NCI-H774 (cell line): ENCODE results near the gene ERVMER34-1.

Experiments
- DNase-seq: peaks from one replicate; lab custom pipeline; 2025; lab: John Stamatoyannopoulos, UW

Gene ERVMER34-1

DNA sequence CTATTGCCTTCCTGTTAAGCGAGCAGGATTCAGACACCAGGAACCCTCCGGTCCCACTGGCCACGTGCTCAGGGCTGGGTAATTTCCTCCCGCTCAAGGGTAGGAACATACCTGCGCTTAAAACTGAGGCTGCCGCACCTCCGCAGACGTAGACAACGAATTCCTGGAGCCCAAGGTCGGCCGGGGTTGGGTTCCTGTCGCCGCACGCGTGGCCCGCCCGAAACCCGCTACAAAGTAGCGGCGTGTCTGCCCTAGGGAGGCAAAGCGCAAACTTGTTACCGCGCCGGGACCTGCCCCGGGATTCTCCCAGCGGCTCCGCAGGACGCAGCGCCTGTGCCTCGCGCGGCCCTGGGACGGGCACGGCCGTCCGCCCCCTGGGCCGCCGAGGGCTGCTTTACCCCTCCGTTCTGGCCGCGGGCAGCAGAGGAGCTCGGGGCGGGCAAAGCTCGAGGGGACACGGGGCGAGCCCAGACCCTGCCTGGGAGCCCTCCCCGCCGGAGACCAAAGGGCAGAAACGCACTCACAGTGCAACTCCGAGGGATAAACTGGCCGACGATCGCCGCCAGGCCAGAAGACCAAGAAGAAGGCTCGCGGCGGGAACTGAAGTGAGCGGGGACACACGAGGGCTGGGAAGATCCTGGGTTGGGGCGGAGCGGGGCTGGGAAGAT, at the start of gene ERVMER34-1:
Gene ERVMER34-1 (minus strand): TSS at position 607 of the 668 bp plus-strand sequence. CDS start 5,905 bp downstream, outside the sequence.
- DNase-seq: peak; percentile 65

GRCh38 chr4:52799813-52800212, 48.6 kb upstream of the ERVMER34-1 start:
- DNase-seq: no peak

DNA sequence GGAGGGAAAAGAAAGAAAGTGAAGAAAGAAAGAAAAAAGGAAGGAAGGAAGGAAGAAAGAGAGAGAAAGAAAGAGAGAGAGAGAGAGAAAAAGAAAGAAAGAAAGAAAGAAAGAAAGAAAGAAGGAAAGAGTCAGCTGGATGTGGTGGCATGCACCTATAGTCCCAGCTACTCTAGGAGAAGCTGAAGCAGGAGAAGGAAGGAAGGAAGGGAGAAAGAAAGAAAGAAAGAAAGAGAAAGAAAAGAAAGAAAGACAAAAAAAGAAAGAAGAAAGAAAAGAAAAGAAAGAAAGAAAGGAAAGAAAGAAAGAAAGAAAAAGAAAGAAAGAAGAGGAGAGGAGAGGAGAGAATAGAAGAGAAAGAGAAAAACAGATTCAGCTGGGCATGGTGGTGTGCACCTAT, 44.3 kb upstream of the ERVMER34-1 start:
- no peak for DNase-seq

- no peak for DNase-seq
Measured at GRCh38 chr4:52791936-52792335, 40.7 kb upstream of the ERVMER34-1 start.

DNA sequence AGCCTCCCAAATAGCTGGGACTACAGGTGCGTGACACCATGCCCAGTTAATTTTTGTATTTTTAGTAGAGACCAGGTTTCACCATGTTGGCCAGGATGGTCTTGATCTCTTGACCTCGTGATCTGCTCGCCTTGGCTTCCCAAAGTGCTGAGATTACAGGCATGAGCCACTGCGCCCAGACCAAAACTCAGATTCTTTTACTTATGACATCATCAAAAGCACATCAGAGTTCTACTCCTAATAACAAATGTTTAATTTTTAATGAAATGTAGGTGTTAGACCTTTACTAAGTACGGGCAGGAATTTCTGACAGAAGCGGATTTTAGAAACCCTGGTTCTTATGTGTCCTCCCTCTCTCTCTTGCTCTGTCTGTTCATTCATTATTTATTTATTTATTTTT, 38.5 kb upstream of the ERVMER34-1 start:
- DNase-seq: no peak

GRCh38 chr4:52788806-52789205, 37.6 kb upstream of the ERVMER34-1 start:
- no peak for DNase-seq

GRCh38 chr4:52783069-52783468, 31.8 kb upstream of the ERVMER34-1 start:
- DNase-seq: no peak

DNA sequence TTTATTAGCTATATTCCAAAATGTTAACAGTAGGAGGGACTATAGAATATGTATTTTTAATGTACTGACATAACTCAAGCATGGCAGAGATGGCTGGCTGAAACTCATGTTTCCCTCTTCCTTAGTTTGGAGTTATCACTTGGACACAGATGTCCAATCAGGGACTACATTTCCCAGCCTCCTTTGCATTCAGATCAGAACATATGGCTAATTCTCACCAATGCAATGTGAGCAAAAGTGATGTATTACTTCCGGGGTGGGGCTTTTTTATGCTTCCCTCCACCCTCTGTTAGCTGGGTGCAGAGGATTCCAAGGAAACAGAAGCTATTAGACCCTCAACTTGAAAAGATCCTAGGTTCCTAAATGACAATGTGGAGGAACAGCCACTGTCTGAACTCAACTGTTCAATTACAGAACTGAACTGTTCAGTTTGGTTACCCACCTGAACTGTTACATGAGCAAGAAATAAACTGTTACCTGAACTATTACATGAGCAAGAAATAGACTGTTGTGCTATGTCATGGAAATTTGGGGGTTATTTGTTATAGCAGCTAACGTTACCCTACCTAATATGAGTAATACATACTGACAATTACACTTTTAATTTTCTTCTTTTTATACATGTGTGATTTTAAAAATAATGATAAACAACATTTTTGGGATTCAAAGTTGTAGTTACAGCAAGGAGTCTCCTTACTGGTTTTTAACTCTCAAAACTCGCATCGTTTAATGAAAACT, 29.6 kb upstream of the ERVMER34-1 start:
- no peak for DNase-seq

DNA sequence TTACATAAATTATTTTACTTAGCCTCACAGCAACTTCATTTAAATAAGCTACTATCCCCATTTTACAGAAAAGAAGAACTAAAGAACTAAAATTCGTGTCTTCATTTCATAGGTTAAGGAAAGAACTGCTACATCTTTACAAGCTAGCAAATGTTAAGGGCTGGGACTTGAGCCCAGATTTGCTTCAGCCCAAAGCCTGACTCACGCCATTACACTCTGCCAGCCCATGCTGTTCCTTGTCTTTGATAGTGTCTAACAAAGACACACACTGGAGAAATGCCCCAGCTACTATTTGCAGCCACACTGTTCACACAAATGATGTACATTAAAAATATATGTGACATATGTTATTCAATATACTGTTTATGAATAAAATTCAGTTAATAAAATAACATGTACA, 29.0 kb upstream of the ERVMER34-1 start:
- DNase-seq: no peak

GRCh38 chr4:52760256-52760655, 9.0 kb upstream of the ERVMER34-1 start:
- DNase-seq: no peak

DNA sequence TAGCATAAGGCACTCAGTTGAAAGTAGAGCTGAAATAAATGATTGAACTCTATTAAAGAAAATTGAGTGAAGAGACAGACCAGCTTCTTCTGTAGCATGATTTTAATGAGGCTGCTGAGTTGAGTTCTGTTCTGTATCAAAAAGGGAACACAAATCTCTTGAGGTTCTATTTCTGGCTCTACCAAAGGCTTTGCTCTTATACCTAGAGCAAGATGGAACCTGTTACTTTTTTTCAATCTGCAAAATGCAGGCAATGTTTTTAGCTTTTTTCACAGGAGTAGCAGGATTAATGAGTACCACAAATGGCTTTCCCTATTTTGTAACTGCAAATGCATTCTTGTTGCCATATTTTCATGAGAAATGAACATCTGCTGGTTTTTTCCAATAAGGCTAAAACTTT, 4.2 kb upstream of the ERVMER34-1 start:
- DNase-seq: no peak

DNA sequence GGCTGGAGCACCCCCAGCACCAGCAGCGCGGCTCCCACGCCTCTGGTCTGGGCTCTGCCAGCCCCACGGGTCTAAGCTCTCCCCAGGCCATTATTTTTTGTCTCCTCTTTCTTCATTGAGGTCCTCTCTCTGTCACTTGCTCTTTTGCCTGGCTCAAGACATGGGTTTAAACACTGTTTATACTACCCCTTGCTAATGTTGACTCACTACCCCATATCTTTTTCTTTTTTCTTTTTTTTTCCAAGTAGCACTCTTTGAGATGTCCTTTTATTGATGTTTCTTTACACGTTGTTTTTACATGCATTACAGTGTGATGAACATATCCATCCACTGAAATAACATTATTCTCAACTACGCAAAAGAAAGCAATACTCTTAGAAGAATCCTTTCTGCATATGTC, 1.7 kb upstream of the ERVMER34-1 start:
- DNase-seq: no peak

GRCh38 chr4:52751487-52751911, 274 bp upstream of the ERVMER34-1 start:
- peak; percentile 80 for DNase-seq

- no peak for DNase-seq
Measured at GRCh38 chr4:52750213-52750612, 1.0 kb downstream of the ERVMER34-1 start.

- peak; percentile 30 for DNase-seq
Measured at GRCh38 chr4:52748432-52748831, 2.8 kb downstream of the ERVMER34-1 start.

- DNase-seq: no peak
Measured at GRCh38 chr4:52744588-52744987, 6.6 kb downstream of the ERVMER34-1 start.

DNA sequence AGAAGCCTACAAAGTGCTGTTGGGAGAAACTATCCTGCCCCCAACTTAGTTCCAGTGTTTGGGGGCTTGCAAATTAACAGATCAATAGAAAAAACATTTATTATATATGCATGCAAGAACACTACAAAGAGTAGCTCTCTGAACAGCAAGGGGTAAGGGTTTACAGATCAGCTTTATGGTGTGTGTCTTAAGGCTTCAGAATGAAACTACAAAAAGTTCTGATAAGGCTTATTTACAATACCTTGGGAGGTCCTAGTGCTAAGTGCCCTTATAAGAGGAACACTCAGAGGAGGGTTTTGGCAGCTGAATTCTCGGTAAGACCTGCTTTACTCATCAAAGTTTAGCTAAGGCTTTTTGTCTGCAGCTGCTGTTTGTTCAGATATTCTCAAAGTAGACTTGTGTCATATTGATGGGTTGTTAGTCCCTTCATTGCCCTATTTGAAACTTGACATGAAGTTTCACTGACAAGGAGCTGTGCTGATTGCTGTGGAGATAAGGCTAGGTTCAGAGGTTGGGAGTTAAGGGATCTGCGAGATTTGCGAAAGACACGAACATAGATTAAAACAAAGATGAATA, 7.7 kb downstream of the ERVMER34-1 start:
- no peak for DNase-seq

GRCh38 chr4:52729586-52729985, 21.6 kb downstream of the ERVMER34-1 start:
- DNase-seq: no peak

DNA sequence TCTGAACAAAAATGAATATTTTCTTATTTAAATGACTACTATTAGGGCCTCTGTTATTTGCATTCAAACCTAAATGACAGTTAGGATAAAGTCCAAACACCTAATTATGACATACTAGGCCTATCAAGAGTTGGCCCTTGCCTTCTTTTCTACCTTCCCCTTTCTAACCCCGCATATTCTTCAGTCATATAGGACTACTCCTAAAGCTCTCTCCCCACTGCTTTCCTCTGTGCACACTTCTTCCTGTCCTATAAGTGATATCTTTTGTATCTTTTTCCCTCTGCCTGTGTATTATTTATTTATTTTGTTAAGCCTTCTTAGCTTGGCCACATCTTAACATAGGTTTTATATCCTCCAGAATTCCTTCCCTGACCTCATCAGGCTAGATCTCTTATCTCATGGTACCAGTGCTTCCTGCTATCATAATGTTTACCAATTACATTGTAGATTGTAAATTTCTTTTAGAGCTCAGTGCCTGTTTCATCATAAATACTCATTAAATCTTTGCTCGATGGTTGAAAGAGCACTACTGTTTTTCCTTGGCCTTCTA, 22.5 kb downstream of the ERVMER34-1 start:
- DNase-seq: no peak

DNA sequence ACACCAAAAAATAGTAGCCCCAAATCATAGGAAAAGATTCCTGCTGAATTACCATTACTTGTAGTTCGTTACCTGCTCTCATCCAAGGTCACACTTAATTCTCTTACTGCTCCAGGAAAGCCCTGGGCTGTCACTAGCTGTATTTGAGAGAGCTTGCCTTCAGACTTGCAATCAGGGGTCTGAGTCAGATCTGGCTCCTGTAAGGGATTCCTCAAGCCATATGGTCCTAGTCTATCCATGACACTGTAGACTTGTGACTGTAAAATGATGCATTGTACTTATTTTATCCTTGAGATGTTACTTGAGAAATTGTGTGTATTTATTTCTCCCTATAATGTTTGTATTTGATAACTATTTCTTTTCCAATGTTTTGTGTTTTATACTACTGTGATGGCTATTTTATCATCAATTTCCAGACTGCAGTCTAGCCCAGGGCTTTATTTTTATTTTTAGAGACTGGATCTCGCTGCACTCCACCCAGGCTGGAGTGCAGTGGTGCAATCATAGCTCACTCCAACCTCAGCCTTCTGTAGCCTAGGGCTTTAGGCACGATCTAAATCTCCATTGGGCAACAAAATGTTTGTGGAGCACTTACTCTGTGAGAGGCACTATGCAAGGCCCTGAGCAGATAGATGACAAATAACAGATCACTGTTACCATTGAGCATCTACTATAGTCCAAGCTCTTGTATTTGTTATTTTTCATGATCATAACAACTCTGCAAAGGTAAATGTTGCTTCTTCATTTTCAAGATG, 24.2 kb downstream of the ERVMER34-1 start:
- no peak for DNase-seq

- peak; percentile 93 for DNase-seq
Measured at GRCh38 chr4:52721968-52722815, 29.0 kb downstream of the ERVMER34-1 start.
